NCI-H1105 treated with DMSO at 0.1 percent for 48 hours (cell line): ENCODE data around the gene SAFB2.
A peak's percentile ranks its signal among the peaks of the same experiment; 100 is the strongest.

Experiments
- DNase-seq: peaks from one replicate; lab custom pipeline; 2025; lab: John Stamatoyannopoulos, UW

SAFB2 gene

DNA sequence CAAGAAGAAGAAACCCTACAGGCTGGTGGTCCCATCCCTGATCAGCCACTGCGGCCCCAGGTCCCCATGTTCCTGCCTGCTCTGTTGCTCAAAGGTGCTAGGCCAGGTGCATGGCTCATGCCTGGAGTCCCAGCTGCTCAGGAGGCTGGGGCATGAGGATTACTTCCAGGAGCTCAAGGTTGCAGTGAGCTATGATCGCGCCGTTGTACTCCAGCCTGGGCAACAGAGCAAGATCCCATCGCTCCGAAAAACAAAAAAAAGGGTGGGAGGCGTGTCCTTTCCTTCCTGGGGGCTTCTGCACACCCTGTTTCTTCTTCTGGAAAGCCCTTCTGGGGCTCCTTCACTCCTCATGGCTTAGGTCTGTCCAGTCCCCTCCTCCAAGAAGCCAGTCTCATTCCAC lies 42.9 kb downstream of the SAFB2 start:
- no peak for DNase-seq

DNA sequence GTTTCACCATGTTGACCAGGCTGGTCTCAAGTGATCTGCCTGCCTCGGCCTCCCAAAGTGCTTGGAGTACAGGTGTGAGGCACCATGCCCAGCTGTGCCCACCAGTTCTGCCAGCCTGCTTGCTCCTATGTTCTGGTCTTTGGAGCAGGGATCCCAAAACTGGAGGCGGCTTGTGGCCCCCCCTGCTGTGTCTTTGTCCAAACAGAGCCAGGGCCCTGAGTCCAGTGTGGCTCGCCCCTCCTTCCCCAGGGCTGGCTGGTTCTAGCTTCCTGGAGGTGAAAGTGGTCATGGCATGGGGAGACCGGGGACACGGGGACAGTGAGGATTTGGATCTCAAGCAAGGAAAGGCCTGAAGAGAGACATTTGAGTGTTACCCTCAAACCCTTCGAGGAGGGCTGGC lies 43.3 kb downstream of the SAFB2 start:
- DNase-seq: no peak

DNA sequence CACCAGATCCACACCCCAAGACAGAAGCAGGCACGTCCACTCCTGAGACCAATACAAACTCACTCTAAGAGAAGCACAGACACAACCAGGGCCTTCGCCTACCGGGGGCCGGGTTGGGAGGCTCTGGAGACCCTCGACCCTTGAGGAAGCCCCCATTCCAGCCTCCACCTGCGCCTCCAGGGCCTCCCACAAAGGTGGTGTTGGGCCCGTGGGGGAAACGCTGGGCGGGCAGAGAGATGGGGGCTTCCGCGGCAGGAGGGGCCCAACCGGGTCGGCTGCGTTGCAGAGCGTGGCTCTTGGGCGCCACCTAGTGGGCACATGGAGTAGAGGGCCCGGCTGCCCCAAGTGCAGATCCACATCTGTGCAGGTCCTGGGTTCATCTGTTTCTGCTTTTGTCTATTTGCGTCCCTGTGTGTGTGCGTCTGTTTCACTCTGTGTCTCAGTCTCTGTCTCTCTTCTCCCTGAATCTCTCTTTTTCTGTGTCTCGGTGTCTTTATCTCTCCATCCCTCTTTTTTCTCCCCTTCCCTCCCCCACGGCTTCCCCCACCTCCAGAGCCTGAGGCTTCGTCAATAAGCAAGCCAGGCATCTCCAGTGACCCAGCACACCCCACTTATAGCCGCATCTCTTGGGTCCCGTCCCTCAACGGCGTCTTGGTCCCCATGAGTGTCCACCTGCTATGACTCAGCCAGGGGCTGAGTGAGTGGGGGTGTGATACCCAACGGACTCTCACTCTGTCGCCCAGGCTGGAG lies 44.3 kb downstream of the SAFB2 start:
- DNase-seq: peak; percentile 64

DNA sequence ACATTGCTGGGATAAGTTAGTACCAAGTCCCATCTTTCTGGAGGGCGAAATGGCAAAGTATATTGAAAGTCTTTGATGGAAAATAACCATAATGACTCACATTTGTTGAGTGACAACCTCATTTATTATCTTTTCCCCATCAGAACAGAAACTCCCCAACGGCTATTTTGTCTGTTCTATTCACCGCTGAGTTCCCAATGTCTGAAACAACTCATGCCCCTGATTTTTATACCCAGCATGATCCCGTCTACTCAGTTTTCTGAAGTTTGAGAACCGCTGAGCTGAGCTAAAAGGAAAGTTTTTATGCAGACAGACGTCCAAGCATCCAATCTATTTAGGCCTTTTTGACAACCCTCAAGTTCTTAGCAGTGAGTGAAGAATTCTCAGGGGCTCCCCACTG lies 47.0 kb downstream of the SAFB2 start:
- DNase-seq: no peak

DNA sequence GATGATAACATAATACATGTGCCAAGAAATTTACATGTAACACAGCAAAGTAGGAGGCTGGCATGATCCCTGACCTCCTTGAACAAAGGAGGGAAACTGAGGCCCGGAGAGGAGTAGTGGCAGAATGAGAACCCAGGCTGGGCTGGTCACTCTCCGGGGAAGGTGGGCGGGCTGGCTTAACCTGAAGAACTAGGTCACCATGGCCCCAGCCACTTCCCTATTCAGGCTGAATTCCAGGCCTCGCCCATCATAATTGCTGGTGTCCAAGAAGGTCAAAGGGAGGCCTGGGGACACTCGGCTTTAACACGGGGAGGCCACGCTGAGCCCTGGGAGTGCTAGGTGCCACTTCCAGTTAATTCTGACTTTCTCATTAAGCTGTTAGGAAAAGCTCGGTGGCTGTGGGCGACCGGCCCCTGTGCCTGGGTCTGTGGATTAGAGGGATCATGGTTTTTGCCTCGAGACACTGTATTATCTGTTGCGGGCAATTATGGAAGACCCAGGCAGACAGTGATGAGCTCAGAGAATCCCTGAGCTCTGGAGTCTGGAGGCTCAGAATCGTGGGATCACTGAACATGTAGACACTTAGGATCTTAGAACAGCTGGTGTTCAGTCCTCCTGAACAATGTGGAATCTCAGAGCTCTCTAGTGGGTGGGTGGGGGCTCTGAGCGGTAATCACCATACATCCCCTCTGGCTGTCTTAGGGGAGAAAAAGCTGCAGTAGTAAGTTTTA lies 49.9 kb downstream of the SAFB2 start:
- DNase-seq: no peak

DNA sequence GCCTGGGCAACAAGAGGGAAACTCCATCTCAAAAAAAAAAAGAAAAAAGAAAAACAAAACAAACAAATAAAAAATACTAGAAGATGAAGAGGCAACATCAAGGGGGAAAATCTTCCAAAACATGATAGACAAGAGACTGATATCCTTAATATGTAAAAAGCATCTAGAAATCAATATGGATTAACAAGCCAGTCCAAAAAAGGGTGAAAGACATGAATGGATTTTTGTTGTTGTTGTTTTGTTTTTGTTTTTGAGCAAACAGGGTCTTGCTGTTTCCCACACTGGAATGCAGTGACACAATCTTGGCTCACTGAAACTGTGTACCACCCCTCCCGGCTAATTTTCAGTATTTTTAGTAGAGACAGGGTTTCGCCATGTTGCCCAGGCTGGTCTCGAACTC lies 50.8 kb downstream of the SAFB2 start:
- DNase-seq: no peak

DNA sequence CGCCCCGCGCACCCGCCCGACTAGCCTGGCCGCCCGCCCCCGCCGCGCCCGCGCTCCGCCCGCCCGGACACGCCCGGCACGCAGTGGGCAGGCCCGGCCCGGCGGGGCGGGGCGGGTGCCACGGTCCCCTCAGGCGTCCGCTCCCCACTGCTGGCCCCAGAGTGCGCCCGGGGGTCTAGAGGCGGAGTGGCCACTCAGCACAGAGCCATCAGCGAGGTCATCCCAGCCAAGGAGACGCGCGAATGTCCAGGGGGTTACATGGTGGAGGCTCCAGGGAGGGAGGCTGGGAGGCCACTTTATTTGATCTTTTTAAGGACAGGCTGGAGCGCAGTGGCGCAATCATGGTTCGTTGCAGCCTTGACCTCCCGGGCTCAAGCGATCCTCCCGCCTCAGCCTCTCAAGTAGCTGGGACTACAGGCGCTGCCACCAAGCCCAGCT lies 54.6 kb downstream of the SAFB2 start:
- DNase-seq: no peak

DNA sequence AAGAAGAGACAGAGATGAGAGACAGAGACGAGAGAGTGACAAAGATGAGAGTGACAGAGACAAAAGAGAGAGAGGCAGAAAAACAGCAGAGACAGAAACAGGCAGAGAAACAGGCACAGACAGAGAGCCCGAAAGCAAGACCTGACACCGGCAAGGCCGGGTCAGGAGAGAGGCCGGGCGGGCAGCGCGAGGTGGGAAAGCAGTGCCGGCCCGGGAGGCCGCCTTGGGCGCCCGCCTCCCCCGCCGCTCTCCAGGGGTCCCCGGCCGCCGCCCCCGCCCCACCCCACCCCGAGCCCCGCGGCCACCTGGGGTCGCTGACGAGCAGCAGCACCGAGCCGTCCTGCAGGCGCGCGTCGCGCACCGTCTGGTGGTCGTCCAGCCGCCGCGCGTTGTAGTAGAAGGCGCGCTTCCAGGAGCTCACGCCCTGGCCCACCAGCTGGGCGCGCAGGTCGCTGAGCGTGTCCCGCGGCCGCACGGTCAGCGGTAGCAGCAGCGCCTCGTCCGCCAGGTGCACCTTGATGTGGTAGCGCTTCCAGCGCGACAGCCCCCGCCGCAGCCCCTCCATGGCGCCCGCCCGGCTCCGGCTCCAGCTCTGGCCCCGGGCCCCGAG lies 55.1 kb downstream of the SAFB2 start, which contains the start of gene TINCR:
Gene TINCR, minus strand, starts transcription at position 594 of the 610 bp plus-strand sequence.
- DNase-seq: no peak

DNA sequence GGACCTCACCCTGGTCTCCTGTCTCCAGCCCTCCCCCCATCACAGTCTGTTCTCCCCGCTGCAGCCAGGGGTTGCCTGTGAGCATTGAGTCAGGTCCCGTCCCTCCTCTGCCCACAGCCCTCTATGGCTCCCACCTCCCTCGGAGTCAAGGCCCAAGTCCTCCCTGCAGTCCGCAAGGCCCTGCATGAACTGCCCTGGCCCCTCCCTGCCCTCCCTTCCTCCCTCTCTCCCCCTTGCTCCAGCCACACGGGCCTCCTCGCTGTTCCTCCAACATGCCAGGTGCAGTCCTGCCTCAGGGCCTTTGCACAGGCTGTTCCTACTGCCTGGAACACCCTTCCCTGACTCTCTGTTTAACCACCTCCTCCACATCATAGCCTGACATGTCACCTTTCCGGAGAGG lies 57.6 kb downstream of the SAFB2 start:
- DNase-seq: no peak

DNA sequence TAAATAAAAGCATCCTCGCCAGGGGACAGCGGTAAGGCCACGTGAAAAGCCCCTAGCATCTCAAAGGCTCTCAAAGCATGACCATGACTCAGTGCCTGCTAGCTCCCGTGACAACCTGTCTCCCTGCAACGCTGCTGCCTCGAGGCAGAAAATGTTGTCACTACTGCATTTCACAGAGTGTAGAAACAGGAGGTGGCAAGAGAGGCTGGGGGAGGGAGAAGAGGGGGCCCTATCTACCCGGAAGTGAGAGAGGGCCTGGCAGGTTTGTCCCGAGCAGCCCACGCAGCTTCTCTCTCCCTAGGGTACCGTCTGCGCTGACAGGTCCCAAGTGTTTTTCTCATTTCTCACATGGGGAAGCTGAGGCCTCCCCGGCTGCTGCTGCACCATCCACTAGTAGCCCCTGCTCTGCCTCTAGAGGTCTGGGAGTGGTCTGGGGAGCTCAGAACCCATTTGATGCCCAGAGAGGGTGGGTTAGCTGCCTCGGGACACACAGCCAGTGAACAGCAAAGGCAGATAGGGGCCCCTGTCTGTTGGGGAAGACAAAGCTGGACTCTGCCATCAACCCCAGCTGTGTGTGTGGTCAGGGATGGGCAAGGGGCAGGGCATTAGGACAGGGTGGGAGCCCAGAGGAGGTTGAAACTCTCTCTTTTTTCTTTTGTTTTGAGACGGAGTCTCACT lies 58.5 kb downstream of the SAFB2 start:
- no peak for DNase-seq

DNA sequence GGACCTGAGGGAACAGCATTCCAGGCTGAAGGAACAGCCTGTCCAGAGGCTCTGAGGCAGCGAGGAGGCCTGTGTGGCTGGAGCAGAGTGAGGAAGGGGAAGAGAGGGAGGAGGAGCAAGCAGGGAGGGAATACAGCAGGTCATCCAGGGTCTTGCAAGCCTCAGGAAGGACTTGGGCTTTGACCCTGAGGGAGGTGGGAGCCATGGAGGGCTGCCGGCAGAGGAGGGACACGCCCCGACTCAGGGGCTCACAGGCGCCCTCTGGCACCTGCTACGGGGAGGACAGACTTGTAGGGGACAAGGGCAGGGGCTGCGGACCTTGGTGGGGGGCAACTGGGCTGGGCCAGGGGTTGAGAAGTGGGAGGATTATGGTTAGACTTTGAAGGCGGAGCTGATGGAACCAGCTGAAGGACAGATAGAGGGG lies 59.6 kb downstream of the SAFB2 start:
- DNase-seq: no peak

DNA sequence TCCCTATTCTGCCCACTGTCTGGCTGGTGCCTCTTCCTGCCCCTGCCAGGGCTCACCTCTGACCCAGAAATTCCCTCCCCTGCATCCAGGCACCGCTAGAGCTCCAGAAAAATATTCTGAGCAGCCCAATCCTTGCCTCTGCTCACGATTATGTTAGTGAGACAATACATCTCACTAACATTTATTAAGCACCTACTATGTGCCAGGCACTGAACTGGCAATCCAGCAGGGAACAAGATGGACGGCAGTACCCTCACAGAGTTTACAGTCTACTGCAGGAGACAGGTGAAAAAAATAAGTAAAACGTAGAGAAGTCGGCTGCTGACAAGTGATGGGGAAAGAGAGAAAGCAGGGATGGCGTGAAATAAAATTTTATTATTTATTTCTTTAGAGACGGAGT lies 60.3 kb downstream of the SAFB2 start:
- no peak for DNase-seq

DNA sequence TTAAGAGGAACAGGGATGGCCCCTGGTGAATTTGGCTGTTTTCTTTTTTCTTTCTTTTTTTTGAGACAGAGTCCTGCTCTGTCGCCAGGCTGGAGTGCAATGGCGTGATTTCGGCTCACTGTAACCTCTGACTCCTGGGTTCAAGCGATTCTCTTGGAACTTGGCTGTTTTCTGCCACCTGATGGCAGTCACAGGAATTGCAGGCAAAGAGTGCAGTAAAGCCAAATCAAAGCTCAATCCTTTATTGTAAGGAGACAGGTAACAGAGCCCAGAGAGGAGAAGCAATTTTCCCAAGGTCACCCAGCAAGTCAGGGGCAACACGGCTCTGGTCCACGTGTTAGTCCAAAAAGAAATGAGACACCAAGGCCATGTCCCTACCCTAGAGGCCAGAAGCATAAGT lies 61.0 kb downstream of the SAFB2 start:
- DNase-seq: no peak

DNA sequence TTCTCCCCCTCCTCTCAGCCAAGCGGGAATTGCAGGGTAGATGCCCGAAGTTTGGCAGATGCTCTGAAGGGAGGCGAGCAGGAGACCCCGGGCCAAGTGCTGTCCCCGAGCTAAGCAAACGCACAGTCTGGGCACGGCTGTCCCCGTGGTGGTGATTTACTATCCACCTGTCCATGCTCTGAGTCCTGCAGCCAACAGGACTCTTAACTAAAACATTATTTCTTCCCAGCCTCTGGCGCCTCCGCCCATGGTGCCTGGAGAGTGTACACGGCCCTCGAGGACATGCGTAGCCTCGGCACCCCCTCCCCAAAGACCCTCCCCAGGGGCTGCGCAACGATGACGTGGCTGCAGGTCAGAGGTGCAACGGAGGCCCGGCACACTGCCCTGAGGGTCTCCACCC lies 62.4 kb downstream of the SAFB2 start:
- no peak for DNase-seq

DNA sequence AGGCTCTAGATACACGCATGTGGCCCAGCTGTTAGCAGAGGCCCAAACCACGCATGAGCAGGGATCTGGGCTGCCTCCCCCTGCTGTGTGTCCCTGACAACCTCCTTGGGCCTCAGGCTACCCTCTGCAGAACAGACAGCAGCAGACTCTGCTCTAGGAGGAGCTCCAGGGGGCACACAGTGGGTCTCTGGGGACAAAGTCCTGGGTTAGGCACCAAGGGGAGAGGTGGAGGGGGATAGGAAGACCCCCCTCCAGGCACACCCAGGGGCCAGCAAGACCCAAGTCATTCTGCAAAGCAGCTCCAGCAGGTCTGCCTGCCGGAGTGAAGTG lies 62.8 kb downstream of the SAFB2 start:
- DNase-seq: no peak

DNA sequence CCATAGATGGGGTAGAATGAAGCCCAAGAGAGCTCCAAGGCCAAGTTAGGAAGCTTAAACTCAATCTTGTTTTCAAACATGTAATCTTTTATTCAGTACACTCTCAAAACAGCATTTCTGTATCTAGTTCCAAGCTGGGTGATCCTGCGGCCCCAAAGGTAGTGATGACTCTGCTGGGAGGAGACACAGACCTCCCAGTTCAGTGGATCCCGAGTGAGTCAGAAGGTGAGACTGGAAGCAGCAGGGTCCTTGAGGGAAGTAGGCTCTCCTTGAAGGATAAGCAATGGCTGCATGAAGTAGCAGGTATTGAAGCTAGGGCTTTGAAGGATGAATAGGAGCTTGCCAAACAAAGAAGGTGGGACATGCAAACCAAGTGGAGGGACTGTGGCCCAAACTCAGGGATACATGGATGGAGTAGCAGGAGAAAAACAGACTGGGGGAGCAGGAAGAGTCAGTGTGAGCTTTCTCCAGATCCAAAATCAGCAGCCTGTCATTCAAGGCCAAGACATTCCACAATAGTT lies 64.4 kb downstream of the SAFB2 start:
- DNase-seq: no peak

DNA sequence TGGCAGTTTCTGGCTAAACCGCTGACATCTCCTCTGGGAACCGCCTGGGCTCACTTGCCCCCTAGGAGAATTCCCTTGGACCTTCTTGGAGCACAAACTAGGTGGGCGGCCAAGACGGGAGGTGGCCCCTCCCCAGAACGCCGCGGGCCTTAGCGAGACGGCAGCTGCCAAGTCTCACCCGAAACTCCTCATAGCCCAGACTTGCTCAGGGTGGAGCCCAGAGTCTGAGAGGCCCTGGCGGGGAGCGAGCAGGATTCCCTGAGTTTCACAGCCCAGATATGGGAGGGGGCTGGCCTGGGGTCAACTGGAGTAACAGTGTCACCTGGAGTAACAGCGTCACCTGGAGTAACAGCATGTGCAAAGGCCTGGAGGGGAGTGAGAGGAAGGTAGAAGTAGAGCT lies 64.9 kb downstream of the SAFB2 start:
- no peak for DNase-seq

DNA sequence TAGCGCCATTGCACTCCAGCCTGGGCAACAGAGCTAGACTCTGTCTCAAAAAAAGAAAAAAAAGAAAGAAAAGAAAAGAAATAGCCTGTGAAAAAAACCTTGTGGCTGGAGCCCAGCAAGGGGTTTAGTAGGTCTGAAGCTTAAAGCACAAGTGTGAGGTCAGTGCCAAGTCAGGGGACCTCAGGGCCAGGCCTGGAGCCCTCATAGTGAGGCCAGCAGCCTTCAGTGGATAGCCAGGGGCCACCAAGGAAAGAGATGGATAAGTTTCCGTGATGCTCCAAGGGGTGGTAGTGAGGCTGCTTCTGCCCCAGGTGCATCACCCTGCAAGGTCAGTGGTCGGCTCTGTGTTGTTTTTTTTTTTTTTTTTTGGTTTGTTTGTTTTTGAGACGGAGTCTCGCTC lies 67.7 kb downstream of the SAFB2 start:
- DNase-seq: no peak

DNA sequence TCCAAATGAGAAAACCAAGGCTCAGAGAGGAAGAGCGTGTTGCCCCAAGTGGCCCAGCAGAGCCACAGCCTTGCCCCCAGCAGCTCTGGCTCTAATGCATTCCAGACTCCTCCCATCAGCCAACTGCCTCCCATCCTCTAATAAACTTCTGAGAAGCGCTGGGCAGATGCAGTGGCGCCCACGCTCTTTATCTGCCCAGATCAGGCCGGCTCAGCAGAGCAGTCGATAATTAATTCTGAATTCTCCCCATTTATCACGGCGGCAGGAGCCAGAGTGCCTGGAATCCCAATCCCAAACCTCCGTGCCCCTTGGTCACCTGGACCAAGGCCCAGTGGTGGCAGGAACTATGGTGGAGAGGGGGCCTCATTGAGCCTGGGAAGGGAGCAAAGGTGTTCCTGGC lies 68.7 kb downstream of the SAFB2 start:
- no peak for DNase-seq

DNA sequence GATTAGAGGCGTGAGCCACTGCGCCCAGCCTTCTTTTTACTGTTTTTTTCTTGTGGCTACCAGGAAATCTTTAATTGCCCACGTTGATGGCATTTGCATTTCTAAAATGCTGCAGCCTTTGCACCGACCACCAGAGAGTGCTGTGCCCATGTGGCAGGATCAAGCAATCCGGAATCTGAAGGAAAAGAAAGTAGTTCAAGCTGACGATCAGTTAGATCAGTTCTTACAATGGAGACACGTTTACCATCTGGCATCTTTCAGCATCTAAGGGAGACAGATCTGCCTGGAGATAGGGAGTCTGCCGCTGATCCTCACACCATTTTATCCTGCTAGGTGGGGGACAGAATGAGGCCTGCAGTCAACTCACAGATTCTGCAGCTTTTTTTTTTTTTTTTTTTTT lies 74.7 kb downstream of the SAFB2 start:
- no peak for DNase-seq

DNA sequence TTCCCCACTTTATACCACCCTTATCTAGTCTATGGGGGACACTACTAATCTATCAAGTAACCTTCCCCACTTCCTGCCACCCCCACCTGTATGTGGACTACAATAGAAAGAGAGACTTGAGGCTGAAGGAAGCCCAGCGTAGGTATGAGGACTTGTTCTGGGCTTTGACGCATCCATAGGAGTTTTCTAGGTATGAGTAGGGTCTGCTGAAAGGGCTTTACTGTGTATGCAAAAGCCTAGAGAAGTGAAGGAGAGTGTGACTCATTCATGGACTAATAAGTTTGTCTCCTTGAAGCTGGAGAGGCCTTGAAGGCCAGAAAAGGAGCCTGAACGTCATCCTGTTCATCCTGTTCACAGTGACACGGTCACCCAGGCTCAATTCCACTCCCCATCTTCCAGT lies 76.6 kb downstream of the SAFB2 start:
- no peak for DNase-seq

DNA sequence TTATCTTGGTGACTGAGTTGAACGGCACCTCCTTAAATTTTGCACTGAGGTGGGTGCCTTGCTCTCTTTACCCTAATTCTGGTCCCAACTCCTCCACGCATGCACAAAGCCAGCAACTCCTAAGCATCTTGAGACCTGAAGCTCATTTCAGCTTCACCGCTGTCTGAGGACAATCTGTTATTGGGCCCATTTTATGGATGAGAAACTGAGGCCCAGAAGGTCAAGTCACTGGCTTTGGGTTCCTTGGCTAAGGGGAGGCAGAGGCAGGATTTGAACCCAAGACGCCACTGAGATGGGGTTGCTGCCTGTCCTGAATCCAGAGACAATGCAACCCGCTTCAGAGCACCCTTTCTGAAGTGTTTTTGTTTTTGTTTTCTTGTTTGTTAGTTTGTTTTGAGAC lies 77.5 kb downstream of the SAFB2 start:
- DNase-seq: no peak

DNA sequence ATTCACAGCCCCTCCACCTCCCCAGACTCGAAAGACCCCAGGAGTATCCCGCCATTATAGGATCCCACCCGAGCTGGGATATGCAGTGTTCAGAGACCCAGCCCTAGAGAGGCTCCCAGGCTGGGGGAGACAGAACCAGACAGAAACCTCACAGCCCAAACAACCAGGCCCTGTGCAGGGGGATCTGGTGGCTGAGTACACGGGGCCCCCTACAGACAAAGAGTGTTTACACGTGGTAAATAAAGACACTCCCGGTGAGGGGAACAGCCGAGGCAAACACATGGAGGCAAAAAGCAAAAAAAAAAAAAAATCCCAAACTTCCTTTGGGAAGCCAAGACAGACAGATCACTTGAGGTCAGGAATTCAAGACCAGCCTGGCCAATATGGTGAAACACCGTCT lies 79.9 kb downstream of the SAFB2 start:
- no peak for DNase-seq
